Trophoblast cell (in vitro differentiated cells and primary cell): ENCODE results near the gene SF3A1.

ENCODE experiments used
- DNase-seq, 2 donors: peaks; one replicate each; pipeline ENCODE4 v3.0.0-alpha.2; 2016
- H2AFZ ChIP-seq: 2 replicates; pipeline ENCODE4 v1.6.1; 2013; ENCODE audit warnings: low read length, moderate library complexity, mild to moderate bottlenecking; ENCODE audit not compliant: insufficient read depth, poor library complexity
- H2AK5ac ChIP-seq: 2 replicates; pipeline ENCODE4 v1.6.1; 2013; ENCODE audit warnings: mild to moderate bottlenecking, low read length
- H2BK120ac ChIP-seq: 2 replicates; pipeline ENCODE4 v1.6.1; 2013; ENCODE audit warnings: low read length, mild to moderate bottlenecking, moderate library complexity; ENCODE audit not compliant: insufficient read depth, poor library complexity
- H2BK12ac ChIP-seq: 2 replicates; pipeline ENCODE4 v1.6.1; 2013; ENCODE audit warnings: mild to moderate bottlenecking, low read length, moderate library complexity
- H2BK5ac ChIP-seq: 2 replicates; pipeline ENCODE4 v1.6.1; 2013; ENCODE audit warnings: low read length, low read depth, moderate library complexity, mild to moderate bottlenecking; ENCODE audit not compliant: poor library complexity
- H3K14ac ChIP-seq: 2 replicates; pipeline ENCODE4 v1.6.1; 2013; ENCODE audit warnings: mild to moderate bottlenecking, low read length
- H3K18ac ChIP-seq: 2 replicates; pipeline ENCODE4 v1.6.1; 2013; ENCODE audit warnings: mild to moderate bottlenecking, low read length
- H3K23ac ChIP-seq: 2 replicates; pipeline ENCODE4 v1.6.1; 2013; ENCODE audit warnings: low read length
- H3K27ac ChIP-seq: 2 replicates; pipeline ENCODE4 v1.5.1; 2013; ENCODE audit warnings: low read depth, mild to moderate bottlenecking, inconsistent platforms, low read length, moderate library complexity
- H3K27me3 ChIP-seq: 2 replicates; pipeline ENCODE4 v1.6.1; 2013; ENCODE audit warnings: inconsistent platforms, mild to moderate bottlenecking, low read length, moderate library complexity; ENCODE audit not compliant: insufficient read depth
- H3K36me3 ChIP-seq, 2 experiments: 1 replicate in 1 of 2; 2 replicates in 1 of 2; pipeline ENCODE4 v1.6.1; 2013; ENCODE audit warnings: low read length in 2 of 2, mild to moderate bottlenecking in 2 of 2, moderate library complexity in 1 of 2; ENCODE audit not compliant: insufficient read depth in 2 of 2, control insufficient read depth in 1 of 2
- H3K4ac ChIP-seq: 2 replicates; pipeline ENCODE4 v1.6.1; 2013; ENCODE audit warnings: low read depth, mild to moderate bottlenecking, low read length, moderate library complexity
- H3K4me1 ChIP-seq, 2 experiments: 1 replicate in 1 of 2; 2 replicates in 1 of 2; pipeline ENCODE4 v1.6.1; 2013; ENCODE audit warnings: low read length in 2 of 2, mild to moderate bottlenecking in 2 of 2, moderate library complexity in 1 of 2; ENCODE audit not compliant: insufficient read depth in 2 of 2, control insufficient read depth in 1 of 2
- H3K4me2 ChIP-seq: 2 replicates; pipeline ENCODE4 v1.6.1; 2013; ENCODE audit warnings: inconsistent platforms, mild to moderate bottlenecking, low read length, moderate library complexity
- H3K4me3 ChIP-seq: 2 replicates; pipeline ENCODE4 v1.5.1; 2013; ENCODE audit warnings: mild to moderate bottlenecking, low read depth, low read length, inconsistent platforms
- H3K79me1 ChIP-seq: one replicate; pipeline ENCODE4 v1.6.1; 2013; ENCODE audit warnings: low read length
- H3K79me2 ChIP-seq: 2 replicates; pipeline ENCODE4 v1.6.1; 2013; ENCODE audit warnings: low read length, mild to moderate bottlenecking; ENCODE audit not compliant: control insufficient read depth, insufficient read depth, poor library complexity
- H3K9ac ChIP-seq: 2 replicates; pipeline ENCODE4 v1.6.1; 2013; ENCODE audit warnings: mild to moderate bottlenecking, low read length
- H3K9me3 ChIP-seq: 2 replicates; pipeline ENCODE4 v1.6.1; 2013; ENCODE audit warnings: low read depth, mild to moderate bottlenecking, control low read depth, inconsistent platforms, low read length; ENCODE audit not compliant: insufficient read depth
- H4K12ac ChIP-seq: 2 replicates; pipeline ENCODE4 v1.6.1; 2013; ENCODE audit warnings: low read depth, mild to moderate bottlenecking, low read length, moderate library complexity
- H4K8ac ChIP-seq: 2 replicates; pipeline ENCODE4 v1.6.1; 2013; ENCODE audit warnings: low read depth, mild to moderate bottlenecking, low read length, moderate library complexity
- H4K91ac ChIP-seq: one replicate; pipeline ENCODE4 v1.6.1; 2013; ENCODE audit warnings: low read depth, mild to moderate bottlenecking, low read length, moderate library complexity
- WGBS: extraction: QIAGEN DNeasy Blood & Tissue Kit; methylation state at CpG from one replicate; pipeline ENCODE4 v1.1.7; 2013; ENCODE audit warnings: missing lambda C conversion rate; ENCODE audit not compliant: insufficient read length, insufficient coverage; ENCODE audit errors: extremely low coverage; 5-methylcytosine and 5-hydroxymethylcytosine counted together

The SF3A1 gene

GRCh38 chr22:30304495-30305244 lies 52.0 kb downstream of the SF3A1 start:
- H3K27ac ChIP-seq, result peak overlapping the region; percentile 29

DNA sequence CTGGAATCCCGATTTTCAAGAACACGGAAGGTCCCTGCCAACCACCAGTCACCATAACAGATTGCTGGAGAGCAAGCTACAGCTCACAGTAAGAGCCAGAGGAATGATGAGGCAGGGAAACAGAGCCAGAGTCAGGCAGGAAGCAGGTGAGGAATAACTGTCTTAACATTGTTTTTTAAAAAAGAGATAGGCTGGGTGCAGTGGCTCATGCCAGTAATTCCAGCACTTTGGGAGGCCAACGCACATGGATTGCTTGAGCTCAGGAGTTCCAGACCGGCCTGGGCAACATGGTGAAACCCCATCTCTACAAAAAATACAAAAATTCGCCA lies 53.9 kb downstream of the SF3A1 start:
- peak overlapping the region; percentile 15 for H3K18ac ChIP-seq
- no peak overlapping the region for H2AFZ ChIP-seq
- H2BK12ac ChIP-seq, result peak overlapping the region; percentile 4
- peak overlapping the region; percentile 82 for H3K27ac ChIP-seq
- H4K12ac ChIP-seq, result no peak overlapping the region
- no CpG with 5 or more reads among the region's 5 CpGs for WGBS
- H3K14ac ChIP-seq, result peak overlapping the region; percentile 27
- peak overlapping the region; percentile 24 for H2AK5ac ChIP-seq
- no peak overlapping the region for H3K4me3 ChIP-seq
- peak overlapping the region; percentile 12 for H4K8ac ChIP-seq
- H4K91ac ChIP-seq, result peak overlapping the region; percentile 61
- peak; percentile 62 to 74 for DNase-seq
- H3K9me3 ChIP-seq, result no peaks in the 10 kb centered on the region
- no peaks in the 10 kb centered on the region for H3K27me3 ChIP-seq
- peak overlapping the region; percentile 44 for H2BK5ac ChIP-seq
- H3K9ac ChIP-seq, result no peak overlapping the region
- peaks cover 47 to 56% of the 10 kb centered on the region in 2 experiments for H3K36me3 ChIP-seq
- peaks cover 23% of the 10 kb centered on the region for H3K79me2 ChIP-seq
- no peak overlapping the region for H3K4me2 ChIP-seq
- H3K4ac ChIP-seq, result peak overlapping the region; percentile 18
- no peak overlapping the region for H3K23ac ChIP-seq
- peaks cover 44% of the 10 kb centered on the region for H3K79me1 ChIP-seq
- H3K4me1 ChIP-seq, result peaks cover 58 to 74% of the 10 kb centered on the region in 2 experiments
- peak overlapping the region; percentile 12 for H2BK120ac ChIP-seq

More at GRCh38 chr22:30304495-30305244, 52.0 kb downstream of the SF3A1 start:
- H3K4me2 ChIP-seq, result peak overlapping the region; percentile 1
- peaks cover 35 to 47% of the 10 kb centered on the region in 2 experiments for H3K36me3 ChIP-seq
- H3K18ac ChIP-seq, result peak overlapping the region; percentile 2
- peak overlapping the region; percentile 21 for H4K8ac ChIP-seq
- H3K23ac ChIP-seq, result no peak overlapping the region
- no peak overlapping the region for H2BK5ac ChIP-seq
- no peak overlapping the region for H3K4me3 ChIP-seq
- 100% methylated on average over 1 of the region's 7 CpGs for WGBS
- no peak overlapping the region for H2BK12ac ChIP-seq
- no peaks in the 10 kb centered on the region for H3K9me3 ChIP-seq
- H3K14ac ChIP-seq, result no peak overlapping the region
- H3K9ac ChIP-seq, result no peak overlapping the region
- peaks cover 57 to 72% of the 10 kb centered on the region in 2 experiments for H3K4me1 ChIP-seq
- H2BK120ac ChIP-seq, result no peak overlapping the region
- H4K12ac ChIP-seq, result no peak overlapping the region
- peak; percentile 40 to 73 for DNase-seq
- H3K79me1 ChIP-seq, result peaks cover 35% of the 10 kb centered on the region
- H3K79me2 ChIP-seq, result peaks cover 23% of the 10 kb centered on the region
- H4K91ac ChIP-seq, result peak overlapping the region; percentile 9
- peak overlapping the region; percentile 30 for H3K4ac ChIP-seq
- H3K27me3 ChIP-seq, result no peaks in the 10 kb centered on the region
- no peak overlapping the region for H2AK5ac ChIP-seq
- peak overlapping the region; percentile 9 for H2AFZ ChIP-seq

GRCh38 chr22:30301995-30302809 lies 54.5 kb downstream of the SF3A1 start:
- Histone ChIP-seq H2AFZ (no peak overlapping the region), H4K91ac (peak overlapping the region; percentile 88), H3K79me1 (peaks cover 44% of the 10 kb centered on the region), H3K27ac (peak overlapping the region; percentile 82), H3K4me3 (no peak overlapping the region), H3K4me1 (peaks cover 61 to 78% of the 10 kb centered on the region in 2 experiments), H3K9ac (peak overlapping the region; percentile 8), H2BK5ac (peak overlapping the region; percentile 51), H2BK120ac (peak overlapping the region; percentile 26), H3K4ac (peak overlapping the region; percentile 64), H3K79me2 (peaks cover 23% of the 10 kb centered on the region), H3K36me3 (peaks cover 53 to 62% of the 10 kb centered on the region in 2 experiments), H3K23ac (no peak overlapping the region), H3K14ac (peak overlapping the region; percentile 56), H2AK5ac (peak overlapping the region; percentile 24), H4K8ac (peak overlapping the region; percentile 25), H2BK12ac (peak overlapping the region; percentile 71), H4K12ac (no peak overlapping the region), H3K9me3 (no peaks in the 10 kb centered on the region), H3K27me3 (no peaks in the 10 kb centered on the region), H3K18ac (peak overlapping the region; percentile 87), H3K4me2 (peak overlapping the region; percentile 4)
- peak; percentile 91 to 93 for DNase-seq
- WGBS, result no CpG with 5 or more reads among the region's 9 CpGs

DNA sequence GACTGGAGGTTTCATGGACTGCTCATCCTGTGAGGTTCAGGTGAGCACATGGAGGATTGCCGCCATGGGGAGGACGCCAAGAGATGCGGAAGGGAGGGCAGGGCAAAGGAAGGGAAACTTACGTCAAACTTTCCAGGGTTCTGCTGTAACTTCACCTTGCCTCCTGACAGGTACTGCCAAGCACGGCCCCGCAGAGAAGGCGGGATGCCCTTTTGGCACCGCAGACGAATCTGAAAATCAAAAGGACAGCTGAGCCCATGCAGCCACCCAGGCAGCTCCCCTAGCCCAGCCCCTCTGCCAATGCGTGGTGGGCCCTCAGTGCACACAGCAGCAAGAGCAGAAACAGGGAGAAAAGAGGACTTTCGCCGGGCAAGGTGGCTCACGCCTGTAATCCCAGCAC lies 57.4 kb downstream of the SF3A1 start:
- H3K4ac ChIP-seq, result peak overlapping the region; percentile 7
- peak overlapping the region; percentile 52 for H3K14ac ChIP-seq
- no peaks in the 10 kb centered on the region for H3K27me3 ChIP-seq
- peaks cover 76 to 83% of the 10 kb centered on the region in 2 experiments for H3K36me3 ChIP-seq
- H4K8ac ChIP-seq, result peak overlapping the region; percentile 44
- WGBS, result no CpG with 5 or more reads among the region's 13 CpGs
- H4K91ac ChIP-seq, result peak overlapping the region; percentile 17
- H3K79me1 ChIP-seq, result peaks cover 41% of the 10 kb centered on the region
- peaks cover 47 to 62% of the 10 kb centered on the region in 2 experiments for H3K4me1 ChIP-seq
- no peak overlapping the region for H3K23ac ChIP-seq
- no peak overlapping the region for H4K12ac ChIP-seq
- no peak overlapping the region for H3K9ac ChIP-seq
- H3K4me2 ChIP-seq, result no peak overlapping the region
- H2BK12ac ChIP-seq, result peak overlapping the region; percentile 81
- H2BK5ac ChIP-seq, result peak overlapping the region; percentile 80
- H3K9me3 ChIP-seq, result no peaks in the 10 kb centered on the region
- H2BK120ac ChIP-seq, result peak overlapping the region; percentile 50
- no peak for DNase-seq
- H2AK5ac ChIP-seq, result peak overlapping the region; percentile 45
- peak overlapping the region; percentile 75 for H3K18ac ChIP-seq
- H3K79me2 ChIP-seq, result peaks cover 17% of the 10 kb centered on the region
- H3K27ac ChIP-seq, result peak overlapping the region; percentile 72
- H2AFZ ChIP-seq, result peak overlapping the region; percentile 30
- H3K4me3 ChIP-seq, result no peak overlapping the region
